Trophoblast cell (in vitro differentiated cells and primary cell): ENCODE results near the gene KAT2A.

Experiments
- DNase-seq, 2 donors: peaks; one replicate each; pipeline ENCODE4 v3.0.0-alpha.2; 2016
- H2AFZ ChIP-seq: 2 replicates; pipeline ENCODE4 v1.6.1; 2013; ENCODE audit warnings: low read length, moderate library complexity, mild to moderate bottlenecking; ENCODE audit not compliant: insufficient read depth, poor library complexity
- H2AK5ac ChIP-seq: 2 replicates; pipeline ENCODE4 v1.6.1; 2013; ENCODE audit warnings: mild to moderate bottlenecking, low read length
- H2BK120ac ChIP-seq: 2 replicates; pipeline ENCODE4 v1.6.1; 2013; ENCODE audit warnings: low read length, mild to moderate bottlenecking, moderate library complexity; ENCODE audit not compliant: insufficient read depth, poor library complexity
- H2BK12ac ChIP-seq: 2 replicates; pipeline ENCODE4 v1.6.1; 2013; ENCODE audit warnings: mild to moderate bottlenecking, low read length, moderate library complexity
- H2BK5ac ChIP-seq: 2 replicates; pipeline ENCODE4 v1.6.1; 2013; ENCODE audit warnings: low read length, low read depth, moderate library complexity, mild to moderate bottlenecking; ENCODE audit not compliant: poor library complexity
- H3K14ac ChIP-seq: 2 replicates; pipeline ENCODE4 v1.6.1; 2013; ENCODE audit warnings: mild to moderate bottlenecking, low read length
- H3K18ac ChIP-seq: 2 replicates; pipeline ENCODE4 v1.6.1; 2013; ENCODE audit warnings: mild to moderate bottlenecking, low read length
- H3K23ac ChIP-seq: 2 replicates; pipeline ENCODE4 v1.6.1; 2013; ENCODE audit warnings: low read length
- H3K27ac ChIP-seq: 2 replicates; pipeline ENCODE4 v1.5.1; 2013; ENCODE audit warnings: low read depth, mild to moderate bottlenecking, inconsistent platforms, low read length, moderate library complexity
- H3K27me3 ChIP-seq: 2 replicates; pipeline ENCODE4 v1.6.1; 2013; ENCODE audit warnings: inconsistent platforms, mild to moderate bottlenecking, low read length, moderate library complexity; ENCODE audit not compliant: insufficient read depth
- H3K36me3 ChIP-seq, 2 experiments: 1 replicate in 1 of 2; 2 replicates in 1 of 2; pipeline ENCODE4 v1.6.1; 2013; ENCODE audit warnings: low read length in 2 of 2, mild to moderate bottlenecking in 2 of 2, moderate library complexity in 1 of 2; ENCODE audit not compliant: insufficient read depth in 2 of 2, control insufficient read depth in 1 of 2
- H3K4ac ChIP-seq: 2 replicates; pipeline ENCODE4 v1.6.1; 2013; ENCODE audit warnings: low read depth, mild to moderate bottlenecking, low read length, moderate library complexity
- H3K4me1 ChIP-seq, 2 experiments: 1 replicate in 1 of 2; 2 replicates in 1 of 2; pipeline ENCODE4 v1.6.1; 2013; ENCODE audit warnings: low read length in 2 of 2, mild to moderate bottlenecking in 2 of 2, moderate library complexity in 1 of 2; ENCODE audit not compliant: insufficient read depth in 2 of 2, control insufficient read depth in 1 of 2
- H3K4me2 ChIP-seq: 2 replicates; pipeline ENCODE4 v1.6.1; 2013; ENCODE audit warnings: inconsistent platforms, mild to moderate bottlenecking, low read length, moderate library complexity
- H3K4me3 ChIP-seq: 2 replicates; pipeline ENCODE4 v1.5.1; 2013; ENCODE audit warnings: mild to moderate bottlenecking, low read depth, low read length, inconsistent platforms
- H3K79me1 ChIP-seq: one replicate; pipeline ENCODE4 v1.6.1; 2013; ENCODE audit warnings: low read length
- H3K79me2 ChIP-seq: 2 replicates; pipeline ENCODE4 v1.6.1; 2013; ENCODE audit warnings: low read length, mild to moderate bottlenecking; ENCODE audit not compliant: control insufficient read depth, insufficient read depth, poor library complexity
- H3K9ac ChIP-seq: 2 replicates; pipeline ENCODE4 v1.6.1; 2013; ENCODE audit warnings: mild to moderate bottlenecking, low read length
- H3K9me3 ChIP-seq: 2 replicates; pipeline ENCODE4 v1.6.1; 2013; ENCODE audit warnings: low read depth, mild to moderate bottlenecking, control low read depth, inconsistent platforms, low read length; ENCODE audit not compliant: insufficient read depth
- H4K12ac ChIP-seq: 2 replicates; pipeline ENCODE4 v1.6.1; 2013; ENCODE audit warnings: low read depth, mild to moderate bottlenecking, low read length, moderate library complexity
- H4K8ac ChIP-seq: 2 replicates; pipeline ENCODE4 v1.6.1; 2013; ENCODE audit warnings: low read depth, mild to moderate bottlenecking, low read length, moderate library complexity
- H4K91ac ChIP-seq: one replicate; pipeline ENCODE4 v1.6.1; 2013; ENCODE audit warnings: low read depth, mild to moderate bottlenecking, low read length, moderate library complexity
- WGBS: extraction: QIAGEN DNeasy Blood & Tissue Kit; methylation state at CpG from one replicate; pipeline ENCODE4 v1.1.7; 2013; ENCODE audit warnings: missing lambda C conversion rate; ENCODE audit not compliant: insufficient read length, insufficient coverage; ENCODE audit errors: extremely low coverage; 5-methylcytosine and 5-hydroxymethylcytosine counted together

The KAT2A gene

DNA sequence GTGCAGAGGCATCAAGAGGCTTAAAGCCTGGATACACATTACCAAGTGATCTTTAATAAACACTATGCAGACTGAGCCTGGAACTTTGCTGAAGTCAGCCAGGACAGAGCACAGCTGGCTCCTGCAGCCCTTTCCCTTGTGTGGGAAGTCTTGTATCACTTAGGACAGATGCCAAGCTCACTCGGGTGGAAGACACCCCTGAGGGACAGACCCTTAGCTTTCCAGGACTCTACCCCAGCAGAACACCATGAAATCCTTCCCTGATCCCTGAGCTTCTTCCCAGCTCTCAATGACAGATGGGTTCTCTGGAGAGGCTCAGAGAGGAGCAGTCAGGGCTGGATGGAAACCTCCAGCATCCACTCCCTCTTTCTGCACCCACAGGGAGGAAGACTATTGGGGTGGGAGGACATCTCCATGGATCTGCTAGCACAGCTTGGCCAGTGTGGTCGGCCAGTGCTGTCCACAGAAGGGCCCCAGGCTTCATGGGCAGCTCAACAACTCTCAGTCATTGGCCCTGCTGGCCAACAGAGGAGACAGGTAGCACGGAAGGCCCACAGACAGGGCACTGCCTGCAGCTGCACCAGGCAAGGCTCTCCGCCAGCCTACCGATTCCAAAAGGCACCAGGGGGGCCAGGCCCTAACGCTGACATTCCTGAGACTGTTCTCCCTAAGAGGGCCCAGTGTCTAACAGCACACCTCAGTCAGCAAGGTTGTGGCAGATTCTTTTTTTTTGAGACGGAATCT lies 17.8 kb upstream of the KAT2A start:
- Histone ChIP-seq H3K27ac (no peak overlapping the region), H3K14ac (no peak overlapping the region)

DNA sequence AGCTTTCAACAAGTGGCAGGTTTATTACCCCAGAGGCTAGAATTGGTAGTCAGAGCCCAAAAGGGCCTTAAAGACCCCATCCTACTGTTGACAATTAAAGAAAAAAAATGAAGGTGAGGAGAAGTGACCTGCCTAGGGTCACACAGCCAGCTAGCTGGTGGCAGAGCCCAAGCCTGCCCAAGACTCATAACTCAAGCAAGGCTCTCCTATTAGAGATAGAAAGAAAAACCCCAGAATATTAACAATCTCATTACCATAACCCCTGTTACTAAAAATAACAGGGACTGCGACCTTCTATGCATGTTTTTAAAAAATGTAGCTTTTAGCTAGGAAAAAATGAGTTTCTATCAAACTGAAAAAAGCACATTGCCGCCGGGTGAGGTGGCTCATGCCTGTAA lies 15.5 kb upstream of the KAT2A start:
- no peak overlapping the region for H4K91ac ChIP-seq
- H2BK120ac ChIP-seq = no peak overlapping the region
- H3K14ac ChIP-seq = no peak overlapping the region
- H4K12ac ChIP-seq = no peak overlapping the region
- no peak overlapping the region for H3K4me3 ChIP-seq
- no peak overlapping the region for H2BK12ac ChIP-seq
- H3K9ac ChIP-seq = no peak overlapping the region
- peaks cover 5% of the 10 kb centered on the region for H3K79me2 ChIP-seq
- no peak overlapping the region for H2AFZ ChIP-seq
- H3K23ac ChIP-seq = no peak overlapping the region
- no peak overlapping the region for H2BK5ac ChIP-seq
- no peaks in the 10 kb centered on the region for H3K9me3 ChIP-seq
- no peak overlapping the region for H3K4ac ChIP-seq
- DNase-seq = no peak
- H3K4me1 ChIP-seq = peaks cover 8 to 10% of the 10 kb centered on the region in 2 experiments
- H2AK5ac ChIP-seq = no peak overlapping the region
- H3K36me3 ChIP-seq = peaks cover 12 to 24% of the 10 kb centered on the region in 2 experiments
- no peaks in the 10 kb centered on the region for H3K27me3 ChIP-seq
- H3K79me1 ChIP-seq = no peaks in the 10 kb centered on the region
- no CpG with 5 or more reads among the region's 3 CpGs for WGBS
- no peak overlapping the region for H3K4me2 ChIP-seq
- H3K18ac ChIP-seq = no peak overlapping the region
- H4K8ac ChIP-seq = no peak overlapping the region
- H3K27ac ChIP-seq = no peak overlapping the region

More for the DNA sequence above, 17.8 kb upstream of the KAT2A start:
- H3K79me2 ChIP-seq = peaks cover 4% of the 10 kb centered on the region
- peaks cover 13 to 15% of the 10 kb centered on the region in 2 experiments for H3K36me3 ChIP-seq
- no CpG with 5 or more reads among the region's 7 CpGs for WGBS
- H3K9ac ChIP-seq = no peak overlapping the region
- no peak overlapping the region for H3K18ac ChIP-seq
- H3K79me1 ChIP-seq = no peaks in the 10 kb centered on the region
- no peak overlapping the region for H2BK12ac ChIP-seq
- H3K9me3 ChIP-seq = no peaks in the 10 kb centered on the region
- H3K4me2 ChIP-seq = no peak overlapping the region
- no peak overlapping the region for H4K8ac ChIP-seq
- H3K4ac ChIP-seq = peak overlapping the region; percentile 1
- no peak overlapping the region for H2AK5ac ChIP-seq
- no peak overlapping the region for H2AFZ ChIP-seq
- no peak overlapping the region for H3K4me3 ChIP-seq
- no peak overlapping the region for H4K12ac ChIP-seq
- no peak overlapping the region for H3K23ac ChIP-seq
- no peak overlapping the region for H2BK120ac ChIP-seq
- DNase-seq = no peak
- no peaks in the 10 kb centered on the region for H3K27me3 ChIP-seq
- no peak overlapping the region for H2BK5ac ChIP-seq
- peaks cover 16 to 17% of the 10 kb centered on the region in 2 experiments for H3K4me1 ChIP-seq
- H4K91ac ChIP-seq = no peak overlapping the region

GRCh38 chr17:42135664-42136653 lies 14.8 kb upstream of the KAT2A start:
- Histone ChIP-seq H3K36me3 (peaks cover 8 to 19% of the 10 kb centered on the region in 2 experiments), H3K23ac (no peak overlapping the region), H2AK5ac (no peak overlapping the region), H3K4me2 (no peak overlapping the region), H3K4ac (peak overlapping the region; percentile 16), H3K18ac (no peak overlapping the region), H4K12ac (no peak overlapping the region), H4K8ac (no peak overlapping the region), H4K91ac (no peak overlapping the region), H3K79me2 (peaks cover 5% of the 10 kb centered on the region), H3K4me3 (no peak overlapping the region), H2BK120ac (no peak overlapping the region), H3K9me3 (no peaks in the 10 kb centered on the region), H3K27ac (peak overlapping the region; percentile 51), H2BK5ac (no peak overlapping the region), H2AFZ (no peak overlapping the region), H3K9ac (no peak overlapping the region), H2BK12ac (no peak overlapping the region), H3K79me1 (no peaks in the 10 kb centered on the region), H3K14ac (peak overlapping the region; percentile 3), H3K4me1 (peaks cover 8 to 10% of the 10 kb centered on the region in 2 experiments), H3K27me3 (no peaks in the 10 kb centered on the region)
- peak in 1 of 2 donors; percentile 22 for DNase-seq
- WGBS = no CpG with 5 or more reads among the region's 15 CpGs

GRCh38 chr17:42135151-42135550 lies 14.0 kb upstream of the KAT2A start:
- no peak overlapping the region for H2AFZ ChIP-seq
- no peak overlapping the region for H3K18ac ChIP-seq
- peaks cover 5% of the 10 kb centered on the region for H3K79me2 ChIP-seq
- no peak overlapping the region for H2BK120ac ChIP-seq
- no peaks in the 10 kb centered on the region for H3K79me1 ChIP-seq
- no peak overlapping the region for H4K12ac ChIP-seq
- no CpG with 5 or more reads among the region's 6 CpGs for WGBS
- peaks cover 8 to 10% of the 10 kb centered on the region in 2 experiments for H3K4me1 ChIP-seq
- no peak overlapping the region for H3K23ac ChIP-seq
- H3K9me3 ChIP-seq = peaks cover 1% of the 10 kb centered on the region
- no peak overlapping the region for H2AK5ac ChIP-seq
- no peak overlapping the region for H3K4me3 ChIP-seq
- H2BK12ac ChIP-seq = no peak overlapping the region
- no peaks in the 10 kb centered on the region for H3K27me3 ChIP-seq
- DNase-seq = no peak
- no peak overlapping the region for H4K8ac ChIP-seq
- peak overlapping the region; percentile 51 for H3K27ac ChIP-seq
- H3K9ac ChIP-seq = no peak overlapping the region
- no peak overlapping the region for H4K91ac ChIP-seq
- H3K36me3 ChIP-seq = peaks cover 9 to 24% of the 10 kb centered on the region in 2 experiments
- peak overlapping the region; percentile 16 for H3K4ac ChIP-seq
- no peak overlapping the region for H3K14ac ChIP-seq
- H3K4me2 ChIP-seq = no peak overlapping the region
- H2BK5ac ChIP-seq = no peak overlapping the region
